Heart left ventricle (tissue), 13 donors: Measurements from ENCODE around the gene ATF1.
"Not testable (repeated sequence)": the region's sequence is repeated elsewhere in the genome, so short reads cannot be mapped to it uniquely, and the experiment has no call there.

Source experiments
- POLR2A ChIP-seq, 2 donors: fragments of 450-650 bp; IDR thresholded peaks; one replicate each; pipeline ENCODE4 v1.6.1; 2017; ENCODE audit warnings: antibody characterized with exemption in 2 of 2, mild to moderate bottlenecking in 2 of 2, moderate library complexity in 2 of 2
- TF ChIP-seq, protein P1 (sequence below), 12 donors: fragments of 200-600 bp; sonication (generic) in 4 of 12; IDR thresholded peaks; one replicate each; pipeline versions ENCODE4 v1.5.0 to v1.8.0; 2018 to 2022; ENCODE audit warnings: antibody characterized with exemption in 12 of 12, mild to moderate bottlenecking in 5 of 12
- donor health status: ischemic (EF 13 %, LVEDD 7.1; RV severe dilation, severe dysfunction).
- donor health status: DM: no; HTN: yes; CAD: no.
- donor health status: DM: no; HTN: no; CAD: no.
- donor health status: ischemic (EF 25% LVEDD 6.9; RV normal size, moderate dysfunction).
- donor health status: ischemic (EF 25% LVEDD 5.7; RV mildly dilated, moderate dysfunction).
- donor health status: ischemic (EF 35%, LVEDD 5.7; RV mildly dilated, moderate dysfunction).
- donor health status: nonischemic (EF 11% LVEDD 7.7; RV severe dilation, severe dysfunction).
- donor health status: DM: yes; HTN: yes; CAD: no.
- donor health status: PGD.
- donor health status: ischemic (EF 29% LVEDD 5.4; RV normal size, mild dysfunction).
- donor health status: nonischemic (EF 23%, LVEDD 6.1; RV moderate dilation, normal function).

DNA sequence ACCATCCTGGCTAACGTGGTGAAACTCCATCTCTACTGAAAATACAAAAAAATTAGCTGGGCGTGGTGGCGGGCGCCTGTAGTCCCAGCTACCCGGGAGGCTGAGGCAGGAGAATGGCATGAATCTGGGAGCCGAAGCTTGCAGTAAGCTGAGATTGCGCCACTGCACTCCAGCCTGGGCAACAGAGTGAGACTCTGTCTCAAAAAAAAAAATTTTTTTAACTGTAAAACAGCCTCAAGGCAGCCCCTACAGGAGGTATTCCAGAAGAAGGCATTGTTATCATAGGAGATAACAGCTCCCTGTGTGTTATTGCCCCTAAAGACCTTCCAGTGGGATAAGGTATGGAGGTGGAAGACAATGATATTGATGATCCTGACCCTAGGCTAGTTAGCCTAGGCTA, 51.0 kb downstream of the ATF1 start:
- TF ChIP-seq, protein P1, sequence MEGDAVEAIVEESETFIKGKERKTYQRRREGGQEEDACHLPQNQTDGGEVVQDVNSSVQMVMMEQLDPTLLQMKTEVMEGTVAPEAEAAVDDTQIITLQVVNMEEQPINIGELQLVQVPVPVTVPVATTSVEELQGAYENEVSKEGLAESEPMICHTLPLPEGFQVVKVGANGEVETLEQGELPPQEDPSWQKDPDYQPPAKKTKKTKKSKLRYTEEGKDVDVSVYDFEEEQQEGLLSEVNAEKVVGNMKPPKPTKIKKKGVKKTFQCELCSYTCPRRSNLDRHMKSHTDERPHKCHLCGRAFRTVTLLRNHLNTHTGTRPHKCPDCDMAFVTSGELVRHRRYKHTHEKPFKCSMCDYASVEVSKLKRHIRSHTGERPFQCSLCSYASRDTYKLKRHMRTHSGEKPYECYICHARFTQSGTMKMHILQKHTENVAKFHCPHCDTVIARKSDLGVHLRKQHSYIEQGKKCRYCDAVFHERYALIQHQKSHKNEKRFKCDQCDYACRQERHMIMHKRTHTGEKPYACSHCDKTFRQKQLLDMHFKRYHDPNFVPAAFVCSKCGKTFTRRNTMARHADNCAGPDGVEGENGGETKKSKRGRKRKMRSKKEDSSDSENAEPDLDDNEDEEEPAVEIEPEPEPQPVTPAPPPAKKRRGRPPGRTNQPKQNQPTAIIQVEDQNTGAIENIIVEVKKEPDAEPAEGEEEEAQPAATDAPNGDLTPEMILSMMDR (IDR thresholded peaks at IDR 0.05) = not testable (repeated sequence)
- not testable (repeated sequence) for TF ChIP-seq POLR2A (IDR thresholded peaks at IDR 0.05)
